HCT116 (cell line): Measurements from ENCODE around the gene MYO10. TPM values are rescaled to one million over a fixed set of nuclear protein-coding genes. Genes with fewer than 3 reads are reported as not detected.

Experiments
- ATAC-seq: fragments of 200-7000 bp; cut with Tn5 transposase; 2 replicates; pipeline ENCODE4 v1.9.1; 2020; ENCODE audit warnings: mild to moderate bottlenecking, moderate library complexity
- BruUV-seq: library from RNA; stranded (reverse); fragments of 400-500 nt; replicated peaks from 2 replicates; lab custom pipeline; 2021; lab: Mats Ljungman, UMichigan
- CTCF ChIA-PET: fragments of 300-600 bp; sonication (Branson Sonifier 250); formaldehyde crosslinking; loops from one replicate; lab custom pipeline; 2021; ENCODE audit warnings: antibody characterized with exemption; lab: Charles Lee
- POLR2A ChIA-PET: fragments of 300-600, 350-600 bp; sonication (Branson Sonifier 250); formaldehyde crosslinking; loops from one replicate; lab custom pipeline; 2021; ENCODE audit warnings: antibody characterized with exemption; lab: Charles Lee
- RAD21 ChIA-PET, 2 experiments: fragments of 300-600 bp; sonication (Branson Sonifier 250); formaldehyde crosslinking; loops; one replicate each; lab custom pipeline; 2023; ENCODE audit warnings: low total read pairs in 2 of 2; ENCODE audit not compliant: uncharacterized antibody in 2 of 2, unreplicated experiment in 2 of 2, low non-redundant PET in 1 of 2; lab: Charles Lee
- DNase-seq: peaks from one replicate; pipeline ENCODE4 v3.0.0-alpha.2; 2010; ENCODE audit warnings: low read depth, low spot score
- H2AFZ ChIP-seq: fragments of 200-600 bp; shearing (Covaris generic), sonication (generic); 2 replicates; pipeline ENCODE4 v1.6.1; 2017; ENCODE audit warnings: low read depth, mixed run types, mixed read lengths, antibody characterized with exemption, low read length; ENCODE audit not compliant: poor library complexity, severe bottlenecking
- H3K27ac ChIP-seq: 2 replicates; pipeline ENCODE4 v1.5.1; 2012; ENCODE audit warnings: low read depth, low read length
- H3K27me3 ChIP-seq: fragments of 200-600 bp; sonication (generic); 2 replicates; pipeline ENCODE4 v1.6.1; 2016; ENCODE audit warnings: mixed run types, low read length, mixed read lengths; ENCODE audit not compliant: insufficient read depth
- H3K36me3 ChIP-seq, 2 experiments: fragments of 200-500 bp in 1 of 2; fragments of 200-600 bp in 1 of 2; sonication (Bioruptor generic) in 1 of 2; sonication (generic) in 1 of 2; 2 replicates each; pipeline versions ENCODE4 v1.5.1 to v1.6.1; 2014 to 2016; ENCODE audit warnings: low read length in 2 of 2, inconsistent platforms in 1 of 2, mixed read lengths in 1 of 2, mixed run types in 1 of 2; ENCODE audit not compliant: insufficient read depth in 2 of 2, control insufficient read depth in 1 of 2
- H3K4me1 ChIP-seq, 2 experiments: fragments of 200-600 bp in 1 of 2; sonication (generic) in 1 of 2; 2 replicates each; pipeline versions ENCODE4 v1.5.1 to v1.6.1; 2012 to 2017; ENCODE audit warnings: low read length in 2 of 2, inconsistent platforms in 1 of 2, mild to moderate bottlenecking in 1 of 2, mixed read lengths in 1 of 2, mixed run types in 1 of 2, moderate library complexity in 1 of 2; ENCODE audit not compliant: insufficient read depth in 2 of 2, control insufficient read depth in 1 of 2
- H3K4me2 ChIP-seq: fragments of 200-600 bp; sonication (generic); 2 replicates; pipeline ENCODE4 v1.6.1; 2017; ENCODE audit warnings: mixed run types, low read length, mixed read lengths
- H3K4me3 ChIP-seq, 2 experiments: fragments of 200-600 bp in 1 of 2; sonication (generic) in 1 of 2; replicated peaks in 1 of 2; 2 replicates each; pipeline ENCODE4 v1.5.1; 2011 to 2016; ENCODE audit warnings: low read length in 2 of 2, control low read depth in 1 of 2, low read depth in 1 of 2, mild to moderate bottlenecking in 1 of 2, mixed read lengths in 1 of 2, mixed run types in 1 of 2
- H3K79me2 ChIP-seq: fragments of 200-600 bp; sonication (generic); 2 replicates; pipeline ENCODE4 v1.6.1; 2017; ENCODE audit warnings: mild to moderate bottlenecking, mixed run types, low read length, moderate library complexity, mixed read lengths; ENCODE audit not compliant: insufficient read depth
- H3K9ac ChIP-seq: fragments of 200-600 bp; sonication (generic); 2 replicates; pipeline ENCODE4 v1.6.1; 2016; ENCODE audit warnings: low read length, mixed read lengths
- H3K9me2 ChIP-seq: fragments of 200-600 bp; sonication (generic), shearing (Covaris generic); 2 replicates; pipeline ENCODE4 v1.6.1; 2017; ENCODE audit warnings: mixed run types, mild to moderate bottlenecking, moderate library complexity; ENCODE audit not compliant: insufficient read depth
- H3K9me3 ChIP-seq, 2 experiments: fragments of 200-500 bp in 1 of 2; fragments of 200-600 bp in 1 of 2; sonication (Bioruptor generic) in 1 of 2; sonication (generic) in 1 of 2; 2 replicates each; pipeline ENCODE4 v1.6.1; 2014 to 2017; ENCODE audit warnings: low read length in 2 of 2, mixed read lengths in 2 of 2, inconsistent platforms in 1 of 2, low read depth in 1 of 2, mild to moderate bottlenecking in 1 of 2, mixed run types in 1 of 2, moderate library complexity in 1 of 2; ENCODE audit not compliant: control insufficient read depth in 1 of 2, insufficient read depth in 1 of 2
- H4K20me1 ChIP-seq: fragments of 200-600 bp; sonication (generic), shearing (Covaris generic); 2 replicates; pipeline ENCODE4 v1.6.1; 2017; ENCODE audit warnings: mixed run types, mild to moderate bottlenecking, moderate library complexity; ENCODE audit not compliant: insufficient read depth
- ATF3 ChIP-seq: IDR thresholded peaks from 2 replicates; pipeline ENCODE4 v1.6.1; 2012
- CEBPB ChIP-seq: IDR thresholded peaks from 2 replicates; pipeline ENCODE4 v1.6.1; 2012; ENCODE audit warnings: low read depth
- EZH2phosphoT487 ChIP-seq: fragments of 200-600 bp; IDR thresholded peaks from 2 replicates; pipeline ENCODE4 v1.6.1; 2018; ENCODE audit warnings: antibody characterized with exemption, borderline replicate concordance
- FOSL1 ChIP-seq: IDR thresholded peaks from 2 replicates; pipeline ENCODE4 v1.6.1; 2012; ENCODE audit warnings: low read depth
- JUND ChIP-seq: IDR thresholded peaks from 2 replicates; pipeline ENCODE4 v1.6.1; 2012
- MAX ChIP-seq: IDR thresholded peaks from 2 replicates; pipeline ENCODE4 v1.6.1; 2012
- POLR2A ChIP-seq: IDR thresholded peaks from 2 replicates; pipeline ENCODE4 v1.7.0; 2011; ENCODE audit warnings: borderline replicate concordance; ENCODE audit not compliant: insufficient read depth, insufficient read length; ENCODE audit errors: extremely low read depth
- SP1 ChIP-seq: IDR thresholded peaks from 2 replicates; pipeline ENCODE4 v1.6.1; 2012; ENCODE audit warnings: low read depth
- SRF ChIP-seq: IDR thresholded peaks from 2 replicates; pipeline ENCODE4 v1.6.1; 2012; ENCODE audit warnings: low read depth
- YY1 ChIP-seq: IDR thresholded peaks from 2 replicates; pipeline ENCODE4 v1.6.1; 2011; ENCODE audit warnings: low read length, low read depth, moderate library complexity, mild to moderate bottlenecking; ENCODE audit not compliant: insufficient replicate concordance; ENCODE audit errors: extremely low read depth
- ZBTB33 ChIP-seq: IDR thresholded peaks from 2 replicates; pipeline ENCODE4 v1.6.1; 2011; ENCODE audit warnings: mild to moderate bottlenecking, low read length, moderate library complexity; ENCODE audit not compliant: insufficient replicate concordance; ENCODE audit errors: extremely low read depth
- ZFX ChIP-seq: fragments of 450-650 bp; IDR thresholded peaks from 2 replicates; pipeline ENCODE4 v1.6.1; 2017
- ZNF274 ChIP-seq: fragments of 200-500 bp; sonication (Bioruptor generic); IDR thresholded peaks from 2 replicates; pipeline ENCODE4 v1.6.1; 2014; ENCODE audit warnings: mild to moderate bottlenecking, low read depth, low read length, inconsistent platforms
- intact Hi-C: fragments of 100-400 bp; cut with micrococcal nuclease; formaldehyde crosslinking; loops from 2 replicates; pipeline ENCODE4 v1.10.0; 2022
- total RNA-seq: library from RNA; stranded (reverse); gene quantifications from one replicate; pipeline ENCODE4 v1.2.1, GENCODE V29; 2021; ENCODE audit not compliant: unreplicated experiment

The MYO10 gene
- total RNA-seq, 1 experiment from 2014 or later: 34.9 TPM

GRCh38 chr5:16920109-16920816, 15.8 kb downstream of the MYO10 start:
- Histone ChIP-seq H3K79me2 (peaks cover 78% of the 10 kb centered on the region), H3K36me3 (no peaks in the 10 kb centered on the region), H2AFZ (no peak overlapping the region), H3K27me3 (no peaks in the 10 kb centered on the region), H3K9ac (no peak overlapping the region), H3K9me3 (no peaks in the 10 kb centered on the region), H4K20me1 (no peaks in the 10 kb centered on the region), H3K27ac (no peak overlapping the region), H3K4me3 (no peak overlapping the region), H3K4me1 (peaks cover 39 to 49% of the 10 kb centered on the region in 2 experiments), H3K4me2 (no peak overlapping the region), H3K9me2 (no peaks in the 10 kb centered on the region)
- ChIA-PET RAD21 (no interaction called here), CTCF (interaction anchor here (1.2 kb wide), 1 partner anchor 270 kb away, joined by 4 read pairs; no protein-coding TSS in a partner anchor), POLR2A (no interaction called here)
- TF ChIP-seq SRF (no peak), ZFX (no peak), YY1 (no peak), EZH2phosphoT487 (no peak), JUND (no peak), FOSL1 (no peak), SP1 (no peak), CEBPB (no peak), POLR2A (no peak)
- no TSS peak for BruUV-seq
- intact Hi-C loops: no loop called here
- no peak for ATAC-seq
- DNase-seq: no peak

DNA sequence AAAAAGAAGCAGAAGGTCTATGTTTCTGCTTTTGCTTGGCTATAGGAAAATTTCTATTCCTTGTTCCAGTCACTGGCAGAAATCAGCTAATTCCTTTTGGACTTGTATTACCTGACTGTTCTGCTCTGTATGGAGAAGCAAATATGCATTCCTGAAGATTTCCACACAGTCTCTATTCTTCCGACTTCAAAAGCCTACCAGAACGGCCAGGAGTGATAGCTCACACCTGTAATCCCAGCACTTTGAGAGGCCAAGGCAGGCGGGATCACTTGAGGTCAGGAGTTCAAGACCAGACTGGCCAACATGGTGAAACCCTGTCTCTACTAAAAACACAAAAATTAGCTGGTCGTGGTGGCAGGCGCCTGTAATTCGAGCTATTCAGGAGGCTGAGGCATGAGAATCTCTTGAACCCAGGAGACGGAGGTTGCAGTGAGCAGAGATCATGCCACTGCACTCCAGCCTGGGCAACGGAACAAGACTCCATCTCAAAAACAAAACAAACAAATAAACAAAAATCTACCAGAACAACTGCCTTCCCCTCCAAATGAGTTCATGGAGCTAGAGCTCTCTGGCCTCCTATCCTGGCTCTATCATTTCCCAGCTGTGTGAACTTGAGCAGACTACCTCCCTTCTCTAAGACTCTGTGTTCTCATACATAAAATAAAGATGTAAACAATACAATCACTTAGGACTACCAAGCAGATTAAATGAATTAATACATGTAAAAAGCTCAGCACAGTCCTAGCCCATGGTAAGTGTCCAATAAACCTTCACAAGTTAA, 17.0 kb downstream of the MYO10 start:
- H3K9ac ChIP-seq: no peak overlapping the region
- TF ChIP-seq ZBTB33 (no peak), ATF3 (no peak), POLR2A (no peak), ZNF274 (no peak), MAX (no peak), CEBPB (no peak), ZFX (no peak)
- TF ChIP-seq, all 23 proteins: peak for 0
- Histone ChIP-seq H2AFZ (no peak overlapping the region), H3K9me2 (no peaks in the 10 kb centered on the region), H4K20me1 (no peaks in the 10 kb centered on the region), H3K4me3 (no peak overlapping the region), H3K4me1 (peaks cover 51 to 60% of the 10 kb centered on the region in 2 experiments), H3K79me2 (peaks cover 80% of the 10 kb centered on the region), H3K27ac (no peak overlapping the region), H3K9me3 (no peaks in the 10 kb centered on the region), H3K4me2 (peak overlapping the region; percentile 24), H3K27me3 (no peaks in the 10 kb centered on the region), H3K36me3 (no peaks in the 10 kb centered on the region)
- BruUV-seq: no TSS peak
- CTCF ChIA-PET: interaction anchor here (1.2 kb wide), 1 partner anchor 271 kb away, joined by 4 read pairs; no protein-coding TSS in a partner anchor
- RAD21 ChIA-PET: no interaction called here
- peak; percentile 13; the same call in 1 of the 2 replicates for ATAC-seq
- POLR2A ChIA-PET: interaction anchor here (1.0 kb wide), 1 partner anchor 17 kb away, joined by 3 read pairs; the partner anchor contains the start of gene MYO10
- DNase-seq: no peak
- intact Hi-C loops: no loop called here
